GM19238 (cell line): ENCODE data around the gene ZNF746.
"Not testable (repeated sequence)": the region's sequence is repeated elsewhere in the genome, so short reads cannot be mapped to it uniquely, and the experiment has no call there.

Source experiments
- DNase-seq: peaks from one replicate; pipeline ENCODE4 v3.0.0; 2011; ENCODE audit warnings: low spot score; ENCODE audit not compliant: insufficient read length

ZNF746 gene

GRCh38 chr7:149459540-149460452 lies 37.8 kb downstream of the ZNF746 start:
- peak; percentile 57 for DNase-seq

- DNase-seq = no peak
These were observed 38.4 kb downstream of the ZNF746 start for GRCh38 chr7:149459201-149459539.

GRCh38 chr7:149458235-149458634 lies 39.4 kb downstream of the ZNF746 start:
- no peak for DNase-seq

GRCh38 chr7:149457766-149458165 lies 39.8 kb downstream of the ZNF746 start:
- no peak for DNase-seq

- no peak for DNase-seq
These were observed 40.8 kb downstream of the ZNF746 start for GRCh38 chr7:149456506-149457421.

GRCh38 chr7:149455175-149455950 lies 42.2 kb downstream of the ZNF746 start:
- DNase-seq = no peak

DNA sequence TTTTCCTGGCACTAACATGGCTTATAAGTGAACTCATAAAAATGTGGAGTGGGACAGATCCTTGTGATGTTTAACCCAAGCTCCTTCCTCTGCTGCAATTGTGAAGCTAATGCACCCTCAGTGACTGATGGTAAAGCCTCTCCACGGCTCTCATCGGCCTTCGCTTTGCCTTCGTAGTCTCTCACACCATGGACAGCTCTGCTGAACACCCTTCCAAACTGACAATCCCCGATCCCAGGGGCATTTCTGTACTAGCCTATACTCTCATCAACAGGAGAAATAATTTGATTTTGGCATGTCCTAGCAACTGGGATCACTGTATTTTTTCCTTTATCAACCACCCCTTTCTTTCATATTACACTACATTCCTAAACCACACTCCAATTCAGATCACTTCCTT lies 42.9 kb downstream of the ZNF746 start:
- DNase-seq = no peak

DNA sequence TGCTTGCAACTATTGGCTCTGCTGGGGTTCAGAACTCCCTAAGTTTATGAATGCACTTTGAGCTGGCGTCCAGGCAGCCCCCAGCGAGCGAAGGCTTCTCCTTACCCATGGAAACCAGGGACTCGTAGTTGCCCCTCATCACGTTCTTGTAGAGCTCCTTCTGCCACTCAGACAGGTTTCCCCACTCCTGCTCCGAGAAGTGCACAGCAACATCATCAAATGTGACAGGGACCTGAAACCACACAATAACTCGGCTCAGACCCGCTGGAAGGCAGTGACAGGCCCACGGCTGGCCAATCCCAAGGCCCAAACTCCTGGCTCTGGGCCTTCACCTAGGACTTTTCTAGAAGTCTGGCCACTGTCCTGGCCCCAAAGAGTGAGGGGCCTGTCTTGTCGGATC lies 43.6 kb downstream of the ZNF746 start:
- no peak for DNase-seq

DNA sequence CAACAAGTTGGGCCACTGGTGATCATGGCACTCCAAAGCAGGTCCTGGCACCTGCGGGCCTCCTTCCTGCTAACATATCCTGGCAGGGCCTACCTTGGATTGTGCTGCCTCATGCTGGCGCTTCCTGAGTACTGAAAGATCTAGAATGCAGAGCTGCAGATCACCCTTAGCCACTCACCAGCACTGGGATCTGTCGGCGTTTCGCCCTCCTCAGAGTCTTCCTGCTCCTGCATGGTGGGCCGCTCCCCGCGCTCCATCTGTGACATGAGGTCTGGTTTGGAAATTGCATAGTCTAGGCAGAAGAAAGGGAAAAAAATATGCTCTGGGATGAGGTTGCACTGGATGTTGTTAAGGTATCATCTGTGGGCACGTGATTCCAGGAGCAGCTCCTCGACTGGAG lies 46.8 kb downstream of the ZNF746 start:
- no peak for DNase-seq

DNA sequence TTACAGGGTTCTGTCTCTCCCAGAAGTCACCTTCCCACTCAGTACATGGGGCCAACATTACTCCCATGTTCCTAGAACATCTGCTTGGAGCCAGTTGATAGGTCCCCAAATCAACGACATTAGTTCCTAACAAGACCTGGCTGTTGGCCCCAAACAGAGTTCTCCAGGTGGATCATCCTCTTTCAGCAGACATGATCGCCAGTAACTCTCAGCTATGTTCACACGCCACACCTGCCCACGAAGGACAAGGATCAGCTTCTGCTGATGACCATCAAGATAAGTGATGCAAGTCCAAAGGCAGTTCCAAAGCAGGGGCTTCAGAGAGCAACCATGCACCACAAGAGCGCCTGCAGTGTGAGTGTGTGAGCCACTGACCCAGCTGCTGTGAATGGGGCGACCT lies 47.7 kb downstream of the ZNF746 start:
- no peak for DNase-seq

- DNase-seq = no peak
These were observed 48.6 kb downstream of the ZNF746 start for GRCh38 chr7:149448961-149449360.

DNA sequence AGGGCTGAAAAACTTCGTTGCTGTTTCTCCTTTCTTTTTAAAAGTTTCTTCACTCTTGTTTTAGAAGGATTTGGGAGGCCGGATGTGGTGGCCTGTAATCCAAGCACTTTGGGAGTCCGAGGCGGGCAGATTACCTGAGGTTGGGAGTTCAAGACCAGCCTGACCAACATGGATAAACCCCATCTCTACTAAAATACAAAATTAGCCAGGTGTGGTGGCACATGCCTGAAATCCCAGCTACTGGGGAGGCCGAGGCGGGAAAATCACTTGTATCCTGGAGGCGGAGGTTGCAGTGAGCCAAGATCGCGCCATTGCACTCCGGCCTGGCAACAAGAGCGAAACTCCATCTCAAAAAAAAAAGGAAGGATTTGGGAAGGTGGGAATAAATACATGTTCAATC lies 51.6 kb downstream of the ZNF746 start:
- not testable (repeated sequence) for DNase-seq

DNA sequence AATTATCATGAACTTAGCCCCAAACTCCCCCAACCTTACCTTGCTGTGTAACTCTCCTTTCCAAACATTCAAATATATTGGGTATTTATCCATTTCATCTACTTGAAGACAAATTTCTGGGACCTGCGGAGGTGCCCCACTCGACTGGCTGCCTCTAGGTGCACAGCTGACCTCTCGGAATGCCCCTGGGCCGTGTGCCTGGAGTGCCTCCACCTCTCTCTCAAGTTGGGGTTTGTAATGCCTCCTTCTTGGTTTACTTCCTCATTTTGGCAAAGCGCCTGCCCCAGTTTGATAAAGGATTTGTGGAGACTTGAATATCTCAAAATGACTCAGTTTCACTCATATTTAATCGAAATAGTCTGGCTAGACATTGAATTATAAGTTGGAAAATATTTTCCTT lies 53.3 kb downstream of the ZNF746 start:
- DNase-seq = no peak

- DNase-seq = no peak
These were observed 54.1 kb downstream of the ZNF746 start for GRCh38 chr7:149443523-149443922.

DNA sequence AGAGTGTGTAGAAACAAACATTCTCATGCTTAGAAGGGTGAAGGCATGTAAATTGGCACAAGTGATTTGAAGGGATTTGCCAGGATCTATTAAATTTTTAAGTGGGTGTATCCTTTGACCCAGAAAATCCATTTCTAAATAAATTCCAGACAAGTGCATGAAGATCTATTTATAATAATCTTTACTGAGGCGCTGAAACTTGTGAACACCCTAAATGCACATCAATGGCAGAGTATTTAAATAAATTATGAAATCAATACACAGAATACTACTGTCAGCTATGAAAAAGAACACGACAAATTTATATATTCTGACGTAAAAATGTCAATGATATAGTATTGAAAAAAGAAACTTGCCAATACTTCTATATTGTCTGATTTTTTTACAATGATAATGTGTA lies 54.7 kb downstream of the ZNF746 start:
- DNase-seq = no peak

- no peak for DNase-seq
These were observed 57.4 kb downstream of the ZNF746 start for GRCh38 chr7:149440222-149440621.

GRCh38 chr7:149436358-149436757 lies 61.3 kb downstream of the ZNF746 start:
- DNase-seq = no peak

DNA sequence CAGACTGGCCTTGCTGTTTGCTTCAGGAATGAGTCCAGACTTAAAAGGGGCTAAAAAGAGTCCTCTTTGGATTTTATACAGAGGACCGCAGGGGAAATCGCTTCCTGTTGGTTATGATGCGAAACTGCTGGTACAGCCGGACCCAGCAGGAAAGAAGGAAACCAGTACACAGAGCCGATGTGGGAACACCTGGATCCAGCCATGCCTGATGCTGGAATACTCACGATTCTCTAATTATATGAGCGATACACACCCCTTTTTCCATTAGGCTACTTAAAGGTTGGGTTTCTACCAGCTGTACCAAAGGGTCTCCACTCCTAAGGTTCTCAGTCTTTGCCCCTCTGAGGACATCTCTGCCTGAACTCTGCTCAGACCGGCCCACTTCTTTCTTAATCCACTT lies 64.5 kb downstream of the ZNF746 start:
- DNase-seq = no peak

- DNase-seq = no peak
These were observed 65.4 kb downstream of the ZNF746 start for GRCh38 chr7:149432121-149432691.

GRCh38 chr7:149431486-149432120 lies 66.0 kb downstream of the ZNF746 start:
- no peak for DNase-seq

DNA sequence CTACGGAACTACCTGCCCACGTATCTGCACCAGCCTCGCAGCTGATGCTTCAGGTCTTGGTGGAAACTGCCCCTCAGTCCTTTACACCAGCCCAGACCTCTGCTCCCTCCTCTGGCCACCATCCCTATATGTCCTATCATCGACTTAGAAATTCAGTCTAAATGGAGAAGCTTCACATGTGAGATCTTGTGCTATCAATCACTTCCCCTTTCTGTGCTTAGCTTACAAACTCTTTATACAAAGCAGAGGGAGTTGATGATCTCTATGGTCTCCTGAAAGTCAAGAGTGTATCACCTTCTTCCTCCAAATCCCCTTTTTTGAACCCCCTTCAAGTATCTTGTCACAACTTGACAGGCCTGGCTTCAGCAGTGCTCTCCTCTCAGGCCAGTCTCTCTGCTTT lies 67.4 kb downstream of the ZNF746 start:
- DNase-seq = no peak
